PC-9 (cell line): ENCODE measurements around the gene CNFN.

Experiments used
- CTCF ChIP-seq: fragments of 200-600 bp; sonication (generic); conservative IDR thresholded peaks from 2 replicates; pipeline ENCODE4 v1.6.1; 2017; ENCODE audit warnings: mixed run types, antibody characterized with exemption, mild to moderate bottlenecking, moderate library complexity
- EZH2 ChIP-seq: fragments of 200-600 bp; sonication (generic); IDR thresholded peaks from 2 replicates; pipeline ENCODE4 v1.8.0; 2017; ENCODE audit warnings: antibody characterized with exemption, low read depth

- TF ChIP-seq CTCF = no peak
- no peak for TF ChIP-seq EZH2
These were observed 13.9 kb downstream of the CNFN start for GRCh38 chr19:42376177-42376555.
